HL-60 (cell line): ENCODE data around the gene TMEM245.

Experiments used
- GABPA ChIP-seq: IDR thresholded peaks from 2 replicates; pipeline ENCODE4 v1.6.1; 2012; ENCODE audit warnings: low read depth
- POLR2AphosphoS5 ChIP-seq: IDR thresholded peaks from 2 replicates; pipeline ENCODE4 v1.6.1; 2012; ENCODE audit warnings: low read depth
- TF ChIP-seq, protein P1 (sequence below): IDR thresholded peaks from one replicate; pipeline ENCODE4 v1.5.1; 2011; ENCODE audit warnings: low read length, control low read depth, inconsistent platforms; ENCODE audit not compliant: insufficient read depth
- TF ChIP-seq, protein P2 (sequence below): IDR thresholded peaks from 2 replicates; pipeline ENCODE4 v1.6.1; 2012; ENCODE audit warnings: low read depth; ENCODE audit not compliant: insufficient replicate concordance

DNA sequence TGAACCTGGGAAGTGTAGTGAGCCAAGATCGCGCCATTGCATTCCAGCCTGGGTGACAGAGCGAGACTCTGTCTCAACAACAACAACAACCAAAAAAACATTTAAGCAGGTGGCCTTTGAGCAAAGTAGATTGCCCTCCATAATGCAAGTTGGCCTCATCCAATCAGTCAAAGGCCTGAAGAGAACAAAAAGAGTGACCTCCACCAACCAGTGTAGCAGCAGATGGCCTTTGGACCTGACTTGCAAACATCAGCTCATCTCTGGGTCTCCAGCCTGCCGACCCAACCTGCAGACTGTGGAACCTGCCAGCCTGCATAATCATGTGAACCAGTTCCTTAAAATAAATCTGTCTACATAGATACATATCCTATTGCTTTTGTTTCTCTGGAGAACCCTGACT is 39.8 kb upstream of the TMEM245 start:
- TF ChIP-seq, protein P1, sequence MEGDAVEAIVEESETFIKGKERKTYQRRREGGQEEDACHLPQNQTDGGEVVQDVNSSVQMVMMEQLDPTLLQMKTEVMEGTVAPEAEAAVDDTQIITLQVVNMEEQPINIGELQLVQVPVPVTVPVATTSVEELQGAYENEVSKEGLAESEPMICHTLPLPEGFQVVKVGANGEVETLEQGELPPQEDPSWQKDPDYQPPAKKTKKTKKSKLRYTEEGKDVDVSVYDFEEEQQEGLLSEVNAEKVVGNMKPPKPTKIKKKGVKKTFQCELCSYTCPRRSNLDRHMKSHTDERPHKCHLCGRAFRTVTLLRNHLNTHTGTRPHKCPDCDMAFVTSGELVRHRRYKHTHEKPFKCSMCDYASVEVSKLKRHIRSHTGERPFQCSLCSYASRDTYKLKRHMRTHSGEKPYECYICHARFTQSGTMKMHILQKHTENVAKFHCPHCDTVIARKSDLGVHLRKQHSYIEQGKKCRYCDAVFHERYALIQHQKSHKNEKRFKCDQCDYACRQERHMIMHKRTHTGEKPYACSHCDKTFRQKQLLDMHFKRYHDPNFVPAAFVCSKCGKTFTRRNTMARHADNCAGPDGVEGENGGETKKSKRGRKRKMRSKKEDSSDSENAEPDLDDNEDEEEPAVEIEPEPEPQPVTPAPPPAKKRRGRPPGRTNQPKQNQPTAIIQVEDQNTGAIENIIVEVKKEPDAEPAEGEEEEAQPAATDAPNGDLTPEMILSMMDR = no peak
- no peak for TF ChIP-seq POLR2AphosphoS5
- TF ChIP-seq, protein P2, sequence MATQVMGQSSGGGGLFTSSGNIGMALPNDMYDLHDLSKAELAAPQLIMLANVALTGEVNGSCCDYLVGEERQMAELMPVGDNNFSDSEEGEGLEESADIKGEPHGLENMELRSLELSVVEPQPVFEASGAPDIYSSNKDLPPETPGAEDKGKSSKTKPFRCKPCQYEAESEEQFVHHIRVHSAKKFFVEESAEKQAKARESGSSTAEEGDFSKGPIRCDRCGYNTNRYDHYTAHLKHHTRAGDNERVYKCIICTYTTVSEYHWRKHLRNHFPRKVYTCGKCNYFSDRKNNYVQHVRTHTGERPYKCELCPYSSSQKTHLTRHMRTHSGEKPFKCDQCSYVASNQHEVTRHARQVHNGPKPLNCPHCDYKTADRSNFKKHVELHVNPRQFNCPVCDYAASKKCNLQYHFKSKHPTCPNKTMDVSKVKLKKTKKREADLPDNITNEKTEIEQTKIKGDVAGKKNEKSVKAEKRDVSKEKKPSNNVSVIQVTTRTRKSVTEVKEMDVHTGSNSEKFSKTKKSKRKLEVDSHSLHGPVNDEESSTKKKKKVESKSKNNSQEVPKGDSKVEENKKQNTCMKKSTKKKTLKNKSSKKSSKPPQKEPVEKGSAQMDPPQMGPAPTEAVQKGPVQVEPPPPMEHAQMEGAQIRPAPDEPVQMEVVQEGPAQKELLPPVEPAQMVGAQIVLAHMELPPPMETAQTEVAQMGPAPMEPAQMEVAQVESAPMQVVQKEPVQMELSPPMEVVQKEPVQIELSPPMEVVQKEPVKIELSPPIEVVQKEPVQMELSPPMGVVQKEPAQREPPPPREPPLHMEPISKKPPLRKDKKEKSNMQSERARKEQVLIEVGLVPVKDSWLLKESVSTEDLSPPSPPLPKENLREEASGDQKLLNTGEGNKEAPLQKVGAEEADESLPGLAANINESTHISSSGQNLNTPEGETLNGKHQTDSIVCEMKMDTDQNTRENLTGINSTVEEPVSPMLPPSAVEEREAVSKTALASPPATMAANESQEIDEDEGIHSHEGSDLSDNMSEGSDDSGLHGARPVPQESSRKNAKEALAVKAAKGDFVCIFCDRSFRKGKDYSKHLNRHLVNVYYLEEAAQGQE = no peak
- no peak for TF ChIP-seq GABPA
